A549 (cell line): Measurements from ENCODE around the gene UBXN2A. TPM values are rescaled to one million over a fixed set of nuclear protein-coding genes. Genes with fewer than 3 reads are reported as not detected.
A peak's percentile ranks its signal among the peaks of the same experiment; 100 is the strongest.

Experiments used
- ATOH8 ChIP-seq: fragments of 250-450 bp; sonication (Bioruptor Pico); IDR thresholded peaks from 2 replicates; pipeline ENCODE4 v1.5.0; 2020; ENCODE audit warnings: low read depth, mild to moderate bottlenecking, moderate library complexity
- BCL3 ChIP-seq: fragments of >200 bp; sonication (Bioruptor Twin); formaldehyde crosslinking; IDR thresholded peaks from 3 replicates; pipeline ENCODE4 v1.6.1; 2016
- CBX2 ChIP-seq: fragments of 200-600 bp; sonication (generic); IDR thresholded peaks from 2 replicates; pipeline ENCODE4 v1.6.1; 2016; ENCODE audit warnings: low read depth, mild to moderate bottlenecking, borderline replicate concordance
- CEBPB ChIP-seq, 2 experiments: fragments of >200 bp in 1 of 2; sonication (Bioruptor Twin) in 1 of 2; formaldehyde crosslinking in 1 of 2; IDR thresholded peaks; 2 replicates each; pipeline ENCODE4 v1.6.1; 2012 to 2016
- E2F6 ChIP-seq: IDR thresholded peaks from 2 replicates; pipeline ENCODE4 v1.6.1; 2012; ENCODE audit warnings: low read depth, borderline replicate concordance
- EHF ChIP-seq: fragments of 250-450 bp; sonication (Bioruptor Pico); IDR thresholded peaks from 2 replicates; pipeline ENCODE4 v1.5.0; 2020; ENCODE audit warnings: mild to moderate bottlenecking
- ESRRA ChIP-seq: fragments of 150-350 bp; IDR thresholded peaks from 2 replicates; pipeline ENCODE4 v1.6.1; 2014; ENCODE audit warnings: mild to moderate bottlenecking, low read length, borderline replicate concordance
- FOSB ChIP-seq: fragments of 250-450 bp; sonication (Bioruptor Pico); IDR thresholded peaks from 2 replicates; pipeline ENCODE4 v1.5.0; 2020; ENCODE audit warnings: mild to moderate bottlenecking, moderate library complexity
- FOXS1 ChIP-seq: fragments of 250-450 bp; sonication (Bioruptor Pico); IDR thresholded peaks from 2 replicates; pipeline ENCODE4 v1.5.0; 2020; ENCODE audit warnings: mild to moderate bottlenecking, moderate library complexity
- GATA3 ChIP-seq: IDR thresholded peaks from 2 replicates; pipeline ENCODE4 v1.6.1; 2012; ENCODE audit warnings: borderline replicate concordance
- HMGXB4 ChIP-seq: fragments of 250-450 bp; sonication (Bioruptor Pico); IDR thresholded peaks from 2 replicates; pipeline ENCODE4 v1.5.0; 2021; ENCODE audit warnings: mild to moderate bottlenecking, moderate library complexity, borderline replicate concordance
- HOXB13 ChIP-seq: fragments of 250-450 bp; sonication (Bioruptor Pico); IDR thresholded peaks from 2 replicates; pipeline ENCODE4 v1.5.0; 2020; ENCODE audit warnings: low read depth, mild to moderate bottlenecking, moderate library complexity
- HOXB5 ChIP-seq: fragments of 250-450 bp; sonication (Bioruptor Pico); IDR thresholded peaks from 2 replicates; pipeline ENCODE4 v1.5.0; 2020; ENCODE audit warnings: mild to moderate bottlenecking, moderate library complexity
- JUN ChIP-seq, 2 experiments: fragments of >200 bp; sonication (Bioruptor Twin); formaldehyde crosslinking; IDR thresholded peaks; 2 replicates in 1 of 2; 3 replicates in 1 of 2; pipeline ENCODE4 v1.6.1; 2016 to 2017
- NFE2L2 ChIP-seq: fragments of 150-350 bp; conservative IDR thresholded peaks from 2 replicates; pipeline ENCODE4 v1.6.1; 2014; ENCODE audit warnings: low read length
- NPAS2 ChIP-seq: fragments of 250-450 bp; sonication (Bioruptor Pico); IDR thresholded peaks from 2 replicates; pipeline ENCODE4 v1.8.0; 2022; ENCODE audit warnings: mild to moderate bottlenecking, moderate library complexity, borderline replicate concordance
- NR3C1 ChIP-seq: fragments of >200 bp; sonication (Bioruptor Twin); formaldehyde crosslinking; IDR thresholded peaks from 3 replicates; pipeline ENCODE4 v1.6.1; 2017
- POLR2A ChIP-seq: IDR thresholded peaks from 2 replicates; pipeline ENCODE4 v1.6.1; 2012; ENCODE audit warnings: mild to moderate bottlenecking, low read length
- REST ChIP-seq: fragments of 200-600 bp; sonication (generic); IDR thresholded peaks from 2 replicates; pipeline ENCODE4 v1.6.1; 2016; ENCODE audit warnings: antibody characterized with exemption, mild to moderate bottlenecking, moderate library complexity
- RFX5 ChIP-seq: fragments of 450-650 bp; IDR thresholded peaks from 2 replicates; pipeline ENCODE4 v1.7.1; 2014; ENCODE audit warnings: antibody characterized with exemption, mild to moderate bottlenecking, moderate library complexity
- SMC3 ChIP-seq: fragments of >200 bp; sonication (Bioruptor Twin); formaldehyde crosslinking; IDR thresholded peaks from 3 replicates; pipeline ENCODE4 v1.6.1; 2018; ENCODE audit warnings: inconsistent platforms
- ZC3H11A ChIP-seq: fragments of 450-650 bp; IDR thresholded peaks from 2 replicates; pipeline ENCODE4 v1.6.1; 2014; ENCODE audit warnings: antibody characterized with exemption, mild to moderate bottlenecking
- ZSCAN20 ChIP-seq: fragments of 250-450 bp; sonication (Bioruptor Pico); IDR thresholded peaks from 2 replicates; pipeline ENCODE4 v1.8.0; 2022; ENCODE audit warnings: mild to moderate bottlenecking, moderate library complexity
- polyA plus RNA-seq, 4 experiments: library from polyadenylated mRNA; depleted of rRNA in 3 of 4; stranded (reverse); fragments of >200 nt; fragmentation: RNase III in 1 of 4; extraction: RNeasy Plus Mini Kit Qiagen cat#74134 plus additional on column Dnase treatment in 1 of 4; gene quantifications; 2 replicates in 3 of 4; 3 replicates in 1 of 4; pipeline ENCODE4 v1.2.3, GENCODE V29; 2011 to 2017

Gene UBXN2A
- polyA plus RNA-seq, 2 of the 4 experiments (the other 2 are of a cell fraction) = 13.7 to 25.4 TPM

GRCh38 chr2:23939987-23940717 lies at the start of gene UBXN2A (continued):
- peak; percentile 39; the same call in 1 of the 2 replicates for TF ChIP-seq E2F6
- TF ChIP-seq SMC3 = no peak
- no peak for TF ChIP-seq GATA3
- TF ChIP-seq RFX5 = no peak
- no peak for TF ChIP-seq NFE2L2
- peak; percentile 81 for TF ChIP-seq HOXB13
- peak; percentile 52 to 85; a peak in 3 of 5 replicates for TF ChIP-seq JUN (IDR thresholded peaks at IDR 0.05)
- no peak for TF ChIP-seq FOXS1 (CRISPR knock-in tag)
- no peak for TF ChIP-seq ZSCAN20 (CRISPR knock-in tag)
- TF ChIP-seq POLR2A = peak; percentile 85
- peak; percentile 64; the same call in 1 of the 2 replicates for TF ChIP-seq EHF (CRISPR knock-in tag)
- no peak; the same call in 1 of the 3 replicates for TF ChIP-seq BCL3
- TF ChIP-seq CBX2 = no peak
- no peak for TF ChIP-seq CEBPB (IDR thresholded peaks at IDR 0.05)
- no peak for TF ChIP-seq FOSB
- TF ChIP-seq HOXB5 (CRISPR knock-in tag) = peak; percentile 90; the same call in 1 of the 2 replicates
- 0 out of 2 replicates have a peak, but pooled peaks have one; percentile 44 for TF ChIP-seq NPAS2 (CRISPR knock-in tag)
- TF ChIP-seq REST = no peak
- TF ChIP-seq ZC3H11A = no peak
- TF ChIP-seq ATOH8 (CRISPR knock-in tag) = peak; percentile 85
- no peak for TF ChIP-seq ESRRA
- no peak for TF ChIP-seq HMGXB4 (CRISPR knock-in tag)
- no peak for TF ChIP-seq NR3C1
- TF ChIP-seq, all 56 proteins: peak for 12
